B cell (primary cell): Measurements from ENCODE around the gene TOLLIP.

Source experiments
- EZH2 ChIP-seq: IDR thresholded peaks from 2 replicates; pipeline ENCODE4 v1.6.1; 2012; ENCODE audit warnings: borderline replicate concordance, low read depth, mild to moderate bottlenecking, moderate library complexity, low read length; ENCODE audit not compliant: insufficient read depth, poor library complexity, severe bottlenecking
- TF ChIP-seq, protein P1 (sequence below): fragments of 200-600 bp; IDR thresholded peaks from one replicate; pipeline ENCODE4 v1.8.0; 2022; ENCODE audit warnings: antibody characterized with exemption, mild to moderate bottlenecking

DNA sequence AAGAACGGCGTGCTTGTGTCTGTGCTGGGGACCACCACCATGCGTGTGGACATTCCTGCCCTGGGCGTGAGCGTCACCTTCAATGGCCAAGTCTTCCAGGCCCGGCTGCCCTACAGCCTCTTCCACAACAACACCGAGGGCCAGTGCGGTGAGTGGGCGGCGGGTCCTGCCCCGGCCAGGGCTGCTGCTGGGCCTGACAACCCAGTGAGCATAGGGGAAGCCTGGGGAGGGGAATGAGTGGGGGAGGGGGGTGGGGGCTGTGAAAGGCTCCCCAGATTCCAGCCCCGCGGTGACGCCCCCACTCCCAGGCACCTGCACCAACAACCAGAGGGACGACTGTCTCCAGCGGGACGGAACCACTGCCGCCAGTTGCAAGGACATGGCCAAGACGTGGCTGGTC, 54.7 kb downstream of the TOLLIP start:
- TF ChIP-seq, protein P1, sequence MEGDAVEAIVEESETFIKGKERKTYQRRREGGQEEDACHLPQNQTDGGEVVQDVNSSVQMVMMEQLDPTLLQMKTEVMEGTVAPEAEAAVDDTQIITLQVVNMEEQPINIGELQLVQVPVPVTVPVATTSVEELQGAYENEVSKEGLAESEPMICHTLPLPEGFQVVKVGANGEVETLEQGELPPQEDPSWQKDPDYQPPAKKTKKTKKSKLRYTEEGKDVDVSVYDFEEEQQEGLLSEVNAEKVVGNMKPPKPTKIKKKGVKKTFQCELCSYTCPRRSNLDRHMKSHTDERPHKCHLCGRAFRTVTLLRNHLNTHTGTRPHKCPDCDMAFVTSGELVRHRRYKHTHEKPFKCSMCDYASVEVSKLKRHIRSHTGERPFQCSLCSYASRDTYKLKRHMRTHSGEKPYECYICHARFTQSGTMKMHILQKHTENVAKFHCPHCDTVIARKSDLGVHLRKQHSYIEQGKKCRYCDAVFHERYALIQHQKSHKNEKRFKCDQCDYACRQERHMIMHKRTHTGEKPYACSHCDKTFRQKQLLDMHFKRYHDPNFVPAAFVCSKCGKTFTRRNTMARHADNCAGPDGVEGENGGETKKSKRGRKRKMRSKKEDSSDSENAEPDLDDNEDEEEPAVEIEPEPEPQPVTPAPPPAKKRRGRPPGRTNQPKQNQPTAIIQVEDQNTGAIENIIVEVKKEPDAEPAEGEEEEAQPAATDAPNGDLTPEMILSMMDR, result no peak
- TF ChIP-seq EZH2, result no peak
